OCI-LY7 (cell line): ENCODE results near the gene TBX20.
"Not testable (repeated sequence)": the region's sequence is repeated elsewhere in the genome, so short reads cannot be mapped to it uniquely, and the experiment has no call there.

Source experiments
- EZH2phosphoT487 ChIP-seq: fragments of 200-600 bp; sonication (generic); IDR thresholded peaks from 2 replicates; pipeline ENCODE4 v1.6.1; 2018; ENCODE audit warnings: low read depth, borderline replicate concordance, mild to moderate bottlenecking, mixed run types, antibody characterized with exemption, low read length, moderate library complexity, mixed read lengths
- TF ChIP-seq, protein P1 (sequence below): fragments of 200-600 bp; sonication (generic); conservative IDR thresholded peaks from 2 replicates; pipeline ENCODE4 v1.5.1; 2014; ENCODE audit warnings: mild to moderate bottlenecking, antibody characterized with exemption, low read length, moderate library complexity, mixed read lengths

DNA sequence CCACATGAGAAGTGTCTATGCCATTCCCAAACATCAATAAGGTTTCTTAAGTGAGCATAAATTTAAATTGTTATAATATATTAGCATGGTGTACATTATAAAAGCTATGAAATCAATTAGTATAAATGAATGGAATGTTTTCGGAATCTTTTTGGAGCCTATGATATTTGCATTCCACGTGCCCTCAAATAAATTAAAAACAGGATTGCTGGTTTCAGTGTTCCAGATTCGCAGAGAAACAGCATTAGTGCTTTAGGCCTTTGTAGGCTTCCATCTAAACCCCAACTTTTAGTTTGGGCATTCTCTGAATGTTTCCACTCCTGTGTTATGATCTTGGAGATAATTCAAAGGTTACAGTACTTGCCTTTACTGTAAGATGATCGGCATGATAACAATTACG is 15.4 kb downstream of the TBX20 start:
- TF ChIP-seq, protein P1, sequence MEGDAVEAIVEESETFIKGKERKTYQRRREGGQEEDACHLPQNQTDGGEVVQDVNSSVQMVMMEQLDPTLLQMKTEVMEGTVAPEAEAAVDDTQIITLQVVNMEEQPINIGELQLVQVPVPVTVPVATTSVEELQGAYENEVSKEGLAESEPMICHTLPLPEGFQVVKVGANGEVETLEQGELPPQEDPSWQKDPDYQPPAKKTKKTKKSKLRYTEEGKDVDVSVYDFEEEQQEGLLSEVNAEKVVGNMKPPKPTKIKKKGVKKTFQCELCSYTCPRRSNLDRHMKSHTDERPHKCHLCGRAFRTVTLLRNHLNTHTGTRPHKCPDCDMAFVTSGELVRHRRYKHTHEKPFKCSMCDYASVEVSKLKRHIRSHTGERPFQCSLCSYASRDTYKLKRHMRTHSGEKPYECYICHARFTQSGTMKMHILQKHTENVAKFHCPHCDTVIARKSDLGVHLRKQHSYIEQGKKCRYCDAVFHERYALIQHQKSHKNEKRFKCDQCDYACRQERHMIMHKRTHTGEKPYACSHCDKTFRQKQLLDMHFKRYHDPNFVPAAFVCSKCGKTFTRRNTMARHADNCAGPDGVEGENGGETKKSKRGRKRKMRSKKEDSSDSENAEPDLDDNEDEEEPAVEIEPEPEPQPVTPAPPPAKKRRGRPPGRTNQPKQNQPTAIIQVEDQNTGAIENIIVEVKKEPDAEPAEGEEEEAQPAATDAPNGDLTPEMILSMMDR: not testable (repeated sequence)
- TF ChIP-seq EZH2phosphoT487: not testable (repeated sequence)
